SK-N-SH (cell line): ENCODE measurements around the gene GPR158.

Source experiments
- EZH2phosphoT487 ChIP-seq: fragments of 200-600 bp; sonication (generic); IDR thresholded peaks from 2 replicates; pipeline ENCODE4 v1.6.1; 2017; ENCODE audit warnings: low read depth, mixed run types, mild to moderate bottlenecking, antibody characterized with exemption, moderate library complexity, borderline replicate concordance
- FOXJ3 ChIP-seq: sonication (generic); formaldehyde crosslinking; IDR thresholded peaks from 2 replicates; pipeline ENCODE4 v1.5.1; 2020; ENCODE audit warnings: mild to moderate bottlenecking, missing genetic modification reagents
- MEF2A ChIP-seq: IDR thresholded peaks from 2 replicates; pipeline ENCODE4 v1.4.0; 2012; ENCODE audit warnings: low read depth, borderline replicate concordance
- MXI1 ChIP-seq: IDR thresholded peaks from 2 replicates; pipeline ENCODE4 v1.6.1; 2012; ENCODE audit warnings: mild to moderate bottlenecking, low read depth, low read length, improper control_type of control experiment
- NFIC ChIP-seq: IDR thresholded peaks from 2 replicates; pipeline ENCODE4 v1.4.0; 2012; ENCODE audit warnings: borderline replicate concordance
- POLR2AphosphoS5 ChIP-seq: IDR thresholded peaks from 2 replicates; pipeline ENCODE4 v1.6.1; 2012; ENCODE audit warnings: low read depth, low read length
- RAD21 ChIP-seq: IDR thresholded peaks from 2 replicates; pipeline ENCODE4 v1.6.1; 2012; ENCODE audit warnings: mild to moderate bottlenecking, low read length
- RCOR1 ChIP-seq: fragments of 150-350 bp; IDR thresholded peaks from 2 replicates; pipeline ENCODE4 v1.6.1; 2017; ENCODE audit warnings: antibody characterized with exemption, low read length
- SMC3 ChIP-seq: IDR thresholded peaks from 2 replicates; pipeline ENCODE4 v1.6.1; 2012; ENCODE audit warnings: low read depth, low read length, improper control_type of control experiment
- YY1 ChIP-seq: IDR thresholded peaks from 2 replicates; pipeline ENCODE4 v1.4.0; 2012; ENCODE audit warnings: low read depth, mild to moderate bottlenecking
- TF ChIP-seq, protein P1 (sequence below): fragments of 200-600 bp; sonication (generic); IDR thresholded peaks from 2 replicates; pipeline ENCODE4 v1.6.1; 2017; ENCODE audit warnings: antibody characterized with exemption, mild to moderate bottlenecking, moderate library complexity
- TF ChIP-seq, protein P2 (sequence below): IDR thresholded peaks from 2 replicates; pipeline ENCODE4 v1.6.1; 2012; ENCODE audit warnings: mild to moderate bottlenecking, low read depth, low read length, moderate library complexity

DNA sequence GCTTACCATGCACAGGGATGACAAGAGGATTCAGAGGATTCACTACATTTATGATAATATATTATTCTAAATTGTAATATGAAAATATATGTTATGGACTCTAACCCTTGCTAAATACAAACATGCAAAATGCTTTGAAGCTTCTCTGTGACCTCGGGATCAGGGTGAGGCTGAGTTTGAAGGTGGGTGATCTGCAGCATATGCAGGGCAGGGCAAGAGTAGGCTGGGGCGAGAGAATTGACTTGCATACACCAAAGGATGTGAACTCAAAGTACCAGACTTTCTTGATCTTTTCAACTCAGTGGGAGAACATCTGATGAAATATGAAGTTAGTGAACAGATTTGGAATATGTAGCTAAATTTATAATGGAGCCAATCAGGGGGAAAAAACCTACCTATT lies 57.0 kb downstream of the GPR158 start:
- TF ChIP-seq MXI1 (no peak), POLR2AphosphoS5 (no peak), RAD21 (no peak), EZH2phosphoT487 (no peak), RCOR1 (no peak), FOXJ3 (no peak), MEF2A (no peak), YY1 (no peak), SMC3 (no peak), NFIC (no peak)
- TF ChIP-seq, protein P1, sequence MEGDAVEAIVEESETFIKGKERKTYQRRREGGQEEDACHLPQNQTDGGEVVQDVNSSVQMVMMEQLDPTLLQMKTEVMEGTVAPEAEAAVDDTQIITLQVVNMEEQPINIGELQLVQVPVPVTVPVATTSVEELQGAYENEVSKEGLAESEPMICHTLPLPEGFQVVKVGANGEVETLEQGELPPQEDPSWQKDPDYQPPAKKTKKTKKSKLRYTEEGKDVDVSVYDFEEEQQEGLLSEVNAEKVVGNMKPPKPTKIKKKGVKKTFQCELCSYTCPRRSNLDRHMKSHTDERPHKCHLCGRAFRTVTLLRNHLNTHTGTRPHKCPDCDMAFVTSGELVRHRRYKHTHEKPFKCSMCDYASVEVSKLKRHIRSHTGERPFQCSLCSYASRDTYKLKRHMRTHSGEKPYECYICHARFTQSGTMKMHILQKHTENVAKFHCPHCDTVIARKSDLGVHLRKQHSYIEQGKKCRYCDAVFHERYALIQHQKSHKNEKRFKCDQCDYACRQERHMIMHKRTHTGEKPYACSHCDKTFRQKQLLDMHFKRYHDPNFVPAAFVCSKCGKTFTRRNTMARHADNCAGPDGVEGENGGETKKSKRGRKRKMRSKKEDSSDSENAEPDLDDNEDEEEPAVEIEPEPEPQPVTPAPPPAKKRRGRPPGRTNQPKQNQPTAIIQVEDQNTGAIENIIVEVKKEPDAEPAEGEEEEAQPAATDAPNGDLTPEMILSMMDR: no peak
- TF ChIP-seq, protein P2, sequence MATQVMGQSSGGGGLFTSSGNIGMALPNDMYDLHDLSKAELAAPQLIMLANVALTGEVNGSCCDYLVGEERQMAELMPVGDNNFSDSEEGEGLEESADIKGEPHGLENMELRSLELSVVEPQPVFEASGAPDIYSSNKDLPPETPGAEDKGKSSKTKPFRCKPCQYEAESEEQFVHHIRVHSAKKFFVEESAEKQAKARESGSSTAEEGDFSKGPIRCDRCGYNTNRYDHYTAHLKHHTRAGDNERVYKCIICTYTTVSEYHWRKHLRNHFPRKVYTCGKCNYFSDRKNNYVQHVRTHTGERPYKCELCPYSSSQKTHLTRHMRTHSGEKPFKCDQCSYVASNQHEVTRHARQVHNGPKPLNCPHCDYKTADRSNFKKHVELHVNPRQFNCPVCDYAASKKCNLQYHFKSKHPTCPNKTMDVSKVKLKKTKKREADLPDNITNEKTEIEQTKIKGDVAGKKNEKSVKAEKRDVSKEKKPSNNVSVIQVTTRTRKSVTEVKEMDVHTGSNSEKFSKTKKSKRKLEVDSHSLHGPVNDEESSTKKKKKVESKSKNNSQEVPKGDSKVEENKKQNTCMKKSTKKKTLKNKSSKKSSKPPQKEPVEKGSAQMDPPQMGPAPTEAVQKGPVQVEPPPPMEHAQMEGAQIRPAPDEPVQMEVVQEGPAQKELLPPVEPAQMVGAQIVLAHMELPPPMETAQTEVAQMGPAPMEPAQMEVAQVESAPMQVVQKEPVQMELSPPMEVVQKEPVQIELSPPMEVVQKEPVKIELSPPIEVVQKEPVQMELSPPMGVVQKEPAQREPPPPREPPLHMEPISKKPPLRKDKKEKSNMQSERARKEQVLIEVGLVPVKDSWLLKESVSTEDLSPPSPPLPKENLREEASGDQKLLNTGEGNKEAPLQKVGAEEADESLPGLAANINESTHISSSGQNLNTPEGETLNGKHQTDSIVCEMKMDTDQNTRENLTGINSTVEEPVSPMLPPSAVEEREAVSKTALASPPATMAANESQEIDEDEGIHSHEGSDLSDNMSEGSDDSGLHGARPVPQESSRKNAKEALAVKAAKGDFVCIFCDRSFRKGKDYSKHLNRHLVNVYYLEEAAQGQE: no peak
